Measurements from ENCODE around the gene FTSJ3.
"Not testable (repeated sequence)": the region's sequence is repeated elsewhere in the genome, so short reads cannot be mapped to it uniquely, and the experiment has no call there.

Gene FTSJ3

DNA sequence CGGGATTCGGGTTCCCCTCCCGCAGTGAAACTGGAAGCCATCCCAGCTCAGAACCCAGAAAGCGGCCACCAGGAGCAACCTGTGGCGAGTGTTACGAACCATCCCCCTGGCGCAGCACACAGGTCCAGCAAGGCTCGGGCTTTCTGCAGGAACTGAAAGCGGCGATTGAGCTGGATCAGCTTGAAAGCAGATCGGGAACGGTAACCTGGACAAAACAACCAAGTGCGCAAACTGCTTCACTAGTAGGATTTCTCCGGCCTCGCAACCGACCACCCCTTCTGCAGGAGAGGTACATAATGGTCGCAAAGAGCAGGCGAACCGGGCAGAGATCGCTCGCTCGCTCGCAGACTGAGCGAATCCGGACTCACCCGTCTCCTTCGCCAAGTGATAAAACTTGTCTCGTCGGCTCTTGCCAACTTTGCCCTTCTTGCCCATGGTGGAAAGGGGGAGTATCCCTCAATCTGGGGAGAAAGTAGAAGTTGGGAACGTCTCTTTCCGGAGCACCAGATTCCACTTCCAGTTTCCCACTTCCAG, 928 bp downstream of the FTSJ3 start:
- no peak for DNase-seq

DNA sequence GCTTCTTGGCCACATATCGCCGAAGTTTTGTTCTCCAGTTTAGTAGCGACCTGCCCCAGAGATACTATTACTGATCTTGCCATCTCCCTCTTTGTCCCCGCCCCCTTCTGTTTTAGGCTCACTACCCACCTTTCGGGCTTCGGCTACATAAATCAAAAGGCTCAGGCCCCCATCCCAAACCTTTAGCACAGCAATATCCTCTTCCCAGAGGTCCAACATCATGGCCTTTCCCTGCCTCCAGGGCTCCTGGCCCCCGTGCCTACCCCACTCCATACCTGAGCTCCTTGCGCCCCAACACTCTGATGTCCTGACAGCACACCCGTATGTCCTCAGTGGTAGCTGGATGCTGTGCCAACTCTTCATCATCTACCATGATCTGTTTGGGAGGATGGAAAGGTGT, 3.1 kb downstream of the FTSJ3 start:
- DNase-seq = no peak

DNA sequence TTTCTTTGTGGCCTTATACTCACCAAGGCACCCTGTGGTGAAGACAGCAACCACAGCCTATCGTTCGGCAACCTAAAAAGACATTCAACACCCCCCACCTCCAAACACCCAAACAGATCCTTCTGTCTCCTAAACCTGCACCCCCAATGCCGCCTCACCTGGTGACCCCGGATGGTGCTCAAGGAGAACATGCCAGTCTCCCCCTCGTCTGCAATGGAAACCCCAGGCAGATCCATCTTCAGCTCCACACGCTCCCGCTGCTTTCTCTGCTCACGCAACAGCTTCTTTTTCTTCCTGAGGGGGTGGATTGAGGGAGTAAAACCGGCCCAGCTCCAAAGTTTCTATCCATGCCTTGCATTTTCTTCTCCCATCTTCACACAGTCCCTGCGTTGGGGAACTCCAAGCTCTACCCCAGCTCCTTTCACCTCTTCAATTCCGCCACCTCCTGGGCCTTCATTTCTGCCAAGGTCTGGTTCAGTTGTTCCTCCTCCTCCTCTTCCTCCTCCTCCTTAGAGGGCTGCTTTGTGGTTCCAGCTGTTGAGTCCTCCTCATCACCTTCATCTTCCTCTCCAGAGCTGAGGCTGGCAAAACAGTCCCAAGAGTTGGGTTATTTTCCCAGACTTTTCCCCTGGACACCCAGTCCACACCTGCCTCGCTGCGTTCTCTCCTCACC, 3.7 kb downstream of the FTSJ3 start:
- DNase-seq = no peak

DNA sequence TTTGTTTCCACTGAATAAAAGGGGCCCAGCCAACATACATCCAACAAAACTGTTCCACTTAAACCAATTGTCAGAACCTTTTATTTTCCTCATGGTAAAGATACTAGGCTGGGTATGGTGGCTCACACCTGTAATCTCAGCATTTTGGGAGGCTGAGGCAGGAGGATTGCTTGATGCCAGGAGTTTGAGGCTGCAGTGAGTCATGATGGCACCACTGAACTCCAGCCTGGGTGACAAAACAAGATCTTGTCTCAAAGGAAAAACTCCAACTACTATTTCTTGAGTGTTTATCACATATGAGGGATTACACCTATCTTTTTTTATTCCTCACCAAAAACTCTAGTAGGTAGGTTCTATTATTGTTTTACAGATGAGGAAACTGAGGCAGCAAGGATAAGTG, 4.9 kb downstream of the FTSJ3 start:
- no peak for DNase-seq

DNA sequence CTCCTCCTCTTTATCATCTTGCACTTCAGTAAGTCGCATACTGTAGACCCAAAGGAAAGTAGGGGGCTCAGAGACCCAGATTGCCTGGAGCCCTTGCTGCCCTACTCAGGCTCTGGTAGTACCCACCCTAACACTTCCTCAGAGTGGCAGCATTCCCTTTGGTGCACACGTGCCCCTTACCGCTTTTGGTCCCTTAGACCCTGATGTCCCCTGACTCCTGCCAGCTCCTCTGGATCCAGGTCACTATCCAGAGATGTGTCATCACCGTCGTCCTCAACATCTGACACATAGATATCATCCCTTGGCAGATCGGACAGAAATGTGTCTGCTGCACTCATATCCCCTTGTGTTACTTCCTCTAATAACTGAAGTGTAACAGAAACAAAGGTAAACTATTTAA, 5.7 kb downstream of the FTSJ3 start:
- no peak for DNase-seq

GRCh38 chr17:63820963-63821561, 6.4 kb downstream of the FTSJ3 start:
- no peak for DNase-seq

- no peak for DNase-seq
These were observed 7.6 kb downstream of the FTSJ3 start for GRCh38 chr17:63819585-63820537.

- DNase-seq = no peak
These were observed 8.3 kb downstream of the FTSJ3 start for GRCh38 chr17:63819131-63819530.

GRCh38 chr17:63817736-63818385, 9.6 kb downstream of the FTSJ3 start:
- no peak for DNase-seq

- DNase-seq = no peak
These were observed 10.8 kb downstream of the FTSJ3 start for GRCh38 chr17:63816669-63817068.

- no peak for DNase-seq
These were observed 11.3 kb downstream of the FTSJ3 start for GRCh38 chr17:63816123-63816522.

DNA sequence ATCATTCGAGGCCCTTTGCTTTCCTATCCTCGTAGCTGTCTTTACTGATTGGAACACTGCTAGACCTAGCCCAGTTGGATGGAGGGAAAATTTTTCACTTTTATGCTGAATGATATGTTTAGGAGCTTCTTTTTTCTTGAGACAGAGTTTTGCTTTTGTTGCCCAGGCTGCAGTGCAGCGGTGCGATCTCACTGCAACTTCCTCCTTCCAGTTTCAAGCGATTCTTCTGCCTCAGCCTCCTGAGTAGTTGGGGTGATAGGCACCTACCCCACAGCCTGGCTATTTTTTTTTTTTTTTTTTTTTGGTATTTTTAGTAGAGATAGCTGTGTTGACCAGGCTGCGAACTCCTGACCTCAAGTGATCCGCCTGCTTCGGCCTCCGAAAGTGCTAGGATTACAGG, 17.5 kb downstream of the FTSJ3 start:
- DNase-seq = no peak

- DNase-seq = no peak
These were observed 21.9 kb downstream of the FTSJ3 start for GRCh38 chr17:63805591-63805990.

GRCh38 chr17:63804328-63804727, 23.1 kb downstream of the FTSJ3 start:
- no peak for DNase-seq

- no peak for DNase-seq
These were observed 26.7 kb downstream of the FTSJ3 start for GRCh38 chr17:63800783-63801182.

GRCh38 chr17:63798572-63799106, 28.8 kb downstream of the FTSJ3 start:
- no peak for DNase-seq

DNA sequence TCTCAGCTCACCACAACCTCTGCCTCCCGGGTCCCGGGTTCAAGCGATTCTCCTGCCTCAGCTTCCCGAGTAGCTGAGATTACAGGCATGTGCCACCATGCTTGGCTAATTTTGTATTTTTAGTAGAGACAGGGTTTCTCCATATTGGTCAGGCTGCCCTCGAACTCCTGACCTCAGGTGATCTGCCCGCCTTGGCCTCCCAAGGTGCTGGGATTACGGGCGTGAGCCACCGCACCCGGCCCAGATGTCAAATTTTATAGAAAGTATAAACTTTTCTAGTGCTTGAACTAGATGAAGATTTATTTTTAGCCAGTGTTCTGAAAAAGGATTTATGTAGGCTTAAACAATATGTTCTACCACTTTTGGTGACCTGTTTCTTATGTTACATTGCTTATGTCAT, 31.1 kb downstream of the FTSJ3 start:
- DNase-seq = not testable (repeated sequence)

GRCh38 chr17:63792055-63792729, 35.3 kb downstream of the FTSJ3 start:
- no peak for DNase-seq

DNA sequence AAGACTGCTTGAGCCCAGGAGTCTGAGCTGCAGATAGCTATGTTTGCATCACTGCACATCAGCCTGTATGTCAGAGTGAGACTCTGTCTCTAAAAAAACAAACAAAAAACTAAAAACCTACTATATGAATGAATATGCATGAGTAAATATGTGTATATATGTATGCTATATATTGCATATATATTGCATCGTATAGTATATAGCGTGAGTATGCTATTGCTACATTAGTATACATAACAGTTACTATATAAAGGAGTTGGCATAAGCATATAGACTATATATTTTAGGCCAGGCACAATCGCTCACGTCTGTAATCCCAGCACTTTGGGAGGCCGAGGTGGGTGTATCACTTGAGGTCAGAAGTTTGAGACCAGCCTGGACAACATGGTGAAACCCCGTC, 37.4 kb downstream of the FTSJ3 start:
- no peak for DNase-seq

- DNase-seq = no peak
These were observed 40.3 kb downstream of the FTSJ3 start for GRCh38 chr17:63786971-63787711.

- DNase-seq = no peak
These were observed 41.3 kb downstream of the FTSJ3 start for GRCh38 chr17:63786117-63786516.
